Hepatocyte (in vitro differentiated cells): ENCODE measurements around the gene GPANK1. TPM values are rescaled to one million over a fixed set of nuclear protein-coding genes. Genes with fewer than 3 reads are reported as not detected.

Experiments used
- DNase-seq: peaks from one replicate; pipeline ENCODE4 v3.0.0-alpha.2; 2016; ENCODE audit warnings: low spot score
- H2AFZ ChIP-seq: fragments of 200-600 bp; sonication (generic); 2 replicates; pipeline ENCODE4 v1.6.0; 2016; ENCODE audit warnings: antibody characterized with exemption, mild to moderate bottlenecking
- H3K27ac ChIP-seq: fragments of 200-600 bp; sonication (generic); 2 replicates; pipeline ENCODE4 v1.5.1; 2016; ENCODE audit warnings: mild to moderate bottlenecking
- H3K27me3 ChIP-seq: fragments of 200-600 bp; sonication (generic); 2 replicates; pipeline ENCODE4 v1.6.1; 2016
- H3K36me3 ChIP-seq: fragments of 200-600 bp; sonication (generic); replicated peaks from 2 replicates; pipeline ENCODE4 v1.5.1; 2016; ENCODE audit warnings: low read depth; ENCODE audit not compliant: insufficient read depth
- H3K4me1 ChIP-seq: fragments of 200-600 bp; sonication (generic); 2 replicates; pipeline ENCODE4 v1.5.1; 2016; ENCODE audit warnings: mild to moderate bottlenecking, moderate library complexity; ENCODE audit not compliant: insufficient read depth
- H3K4me2 ChIP-seq: fragments of 200-600 bp; sonication (generic); 2 replicates; pipeline ENCODE4 v1.6.0; 2016
- H3K4me3 ChIP-seq: fragments of 200-600 bp; sonication (generic); 2 replicates; pipeline ENCODE4 v1.5.1; 2016; ENCODE audit warnings: mild to moderate bottlenecking
- H3K79me2 ChIP-seq: fragments of 200-600 bp; sonication (generic); 2 replicates; pipeline ENCODE4 v1.6.0; 2017; ENCODE audit warnings: mild to moderate bottlenecking
- H3K9me2 ChIP-seq: fragments of 200-600 bp; sonication (generic); replicated peaks from 2 replicates; pipeline ENCODE4 v1.6.0; 2017; ENCODE audit warnings: mild to moderate bottlenecking; ENCODE audit not compliant: insufficient read depth
- H3K9me3 ChIP-seq: fragments of 200-600 bp; sonication (generic); 2 replicates; pipeline ENCODE4 v1.5.1; 2016; ENCODE audit warnings: low read depth, mild to moderate bottlenecking
- H4K20me1 ChIP-seq: fragments of 200-600 bp; sonication (generic); 2 replicates; pipeline ENCODE4 v1.6.0; 2016; ENCODE audit warnings: mild to moderate bottlenecking; ENCODE audit not compliant: insufficient read depth, poor library complexity, severe bottlenecking
- CTCF ChIP-seq: fragments of 200-600 bp; sonication (generic); IDR thresholded peaks from 2 replicates; pipeline ENCODE4 v1.5.1; 2016; ENCODE audit warnings: antibody characterized with exemption, mild to moderate bottlenecking; ENCODE audit not compliant: poor library complexity
- EZH2 ChIP-seq: fragments of 200-600 bp; sonication (generic); IDR thresholded peaks from 2 replicates; pipeline ENCODE4 v1.6.1; 2016; ENCODE audit warnings: antibody characterized with exemption, mild to moderate bottlenecking, borderline replicate concordance
- EZH2phosphoT487 ChIP-seq: fragments of 200-600 bp; sonication (generic); IDR thresholded peaks from one replicate; pipeline ENCODE4 v1.6.1; 2018; ENCODE audit warnings: antibody characterized with exemption, mild to moderate bottlenecking, low read depth, moderate library complexity; ENCODE audit not compliant: unreplicated experiment, severe bottlenecking
- WGBS: methylation state at CpG from one replicate; pipeline ENCODE4 v1.1.6; 2016; ENCODE audit warnings: low lambda C conversion rate; ENCODE audit errors: missing lambda C conversion rate; 5-methylcytosine and 5-hydroxymethylcytosine counted together
- polyA plus RNA-seq: library from polyadenylated mRNA; unstranded; fragments of >200 nt; fragmentation: Nextera tagmentation; extraction: Ambion mirVana; gene quantifications from 2 replicates; pipeline ENCODE4 v1.2.1, GENCODE V29; 2016
- total RNA-seq: library from RNA; depleted of rRNA; stranded (reverse); fragments of >200 nt; gene quantifications from 2 replicates; pipeline ENCODE4 v1.2.3, GENCODE V29; 2014

GPANK1 gene
- total and polyA plus RNA-seq, 2 experiments from 2014 or later: 18.1 to 23.8 TPM

- TF ChIP-seq EZH2 (no peak), CTCF (no peak), EZH2phosphoT487 (no peak)
- 4% methylated on average over 49 of the region's 54 CpGs for WGBS
Measured at GRCh38 chr6:31702819-31703716, 38.3 kb upstream of the GPANK1 start, which contains the start of gene ABHD16A. TSS of gene ABHD16A (minus strand) at chr6:31703324. CDS start at chr6:31703281, 43 bp downstream.

GRCh38 chr6:31702405-31702818, 37.6 kb upstream of the GPANK1 start:
- peak overlapping the region; percentile 47 for H2AFZ ChIP-seq
- H3K9me3 ChIP-seq: no peaks in the 10 kb centered on the region
- 4% methylated on average over 10 of the region's 10 CpGs for WGBS
- DNase-seq: no peak
- H3K79me2 ChIP-seq: peaks cover 51% of the 10 kb centered on the region
- H3K27ac ChIP-seq: peak overlapping the region; percentile 96
- H3K36me3 ChIP-seq: no peaks in the 10 kb centered on the region
- peaks cover 26% of the 10 kb centered on the region for H3K4me1 ChIP-seq
- no peaks in the 10 kb centered on the region for H3K27me3 ChIP-seq
- H4K20me1 ChIP-seq: peaks cover 5% of the 10 kb centered on the region
- no peaks in the 10 kb centered on the region for H3K9me2 ChIP-seq
- H3K4me3 ChIP-seq: peak overlapping the region; percentile 65
- H3K4me2 ChIP-seq: peak overlapping the region; percentile 97
- no peak for TF ChIP-seq CTCF
- TF ChIP-seq EZH2phosphoT487: no peak
- no peak for TF ChIP-seq EZH2

More at GRCh38 chr6:31702819-31703716, 38.3 kb upstream of the GPANK1 start, which contains the start of gene ABHD16A:
- peak within 1 kb of the TSS; percentile 65 for H3K4me3 ChIP-seq
- peak; percentile 99 for DNase-seq
- H3K79me2 ChIP-seq: peaks cover 45% of the 10 kb centered on the region
- H3K36me3 ChIP-seq: no peaks in the 10 kb centered on the region
- H3K9me3 ChIP-seq: no peaks in the 10 kb centered on the region
- H2AFZ ChIP-seq: peak within 1 kb of the TSS; percentile 82
- H3K27me3 ChIP-seq: no peaks in the 10 kb centered on the region
- peaks cover 26% of the 10 kb centered on the region for H3K4me1 ChIP-seq
- H3K4me2 ChIP-seq: peak within 1 kb of the TSS; percentile 97
- H4K20me1 ChIP-seq: peaks cover 5% of the 10 kb centered on the region
- H3K27ac ChIP-seq: peak within 1 kb of the TSS; percentile 96
- no peaks in the 10 kb centered on the region for H3K9me2 ChIP-seq

GRCh38 chr6:31701666-31702404, 37.0 kb upstream of the GPANK1 start:
- Histone ChIP-seq H3K4me3 (peak overlapping the region; percentile 65), H2AFZ (peak overlapping the region; percentile 47), H3K27me3 (no peaks in the 10 kb centered on the region), H3K36me3 (no peaks in the 10 kb centered on the region), H3K79me2 (peaks cover 56% of the 10 kb centered on the region), H4K20me1 (peaks cover 5% of the 10 kb centered on the region), H3K27ac (peak overlapping the region; percentile 96), H3K9me2 (no peaks in the 10 kb centered on the region), H3K9me3 (no peaks in the 10 kb centered on the region), H3K4me1 (peaks cover 26% of the 10 kb centered on the region), H3K4me2 (peak overlapping the region; percentile 97)
- WGBS: 38% methylated on average over 7 of the region's 7 CpGs
- DNase-seq: no peak
- TF ChIP-seq EZH2phosphoT487: no peak
- no peak for TF ChIP-seq EZH2
- TF ChIP-seq CTCF: no peak
